Hematopoietic multipotent progenitor cell treated with erythropoietin and hydrocortisone succinate and interleukin-3 and kit ligand, for 8 days (in vitro differentiated cells): ENCODE results near the gene GATAD2B.
"Not testable (repeated sequence)": the region's sequence is repeated elsewhere in the genome, so short reads cannot be mapped to it uniquely, and the experiment has no call there.

Experiments
- DNase-seq: peaks from one replicate; pipeline ENCODE4 v3.0.0-alpha.2; 2015

The GATAD2B gene

GRCh38 chr1:153775458-153776327, 147.1 kb downstream of the GATAD2B start:
- DNase-seq = peak; percentile 45

- peak; percentile 60 for DNase-seq
Measured at GRCh38 chr1:153774780-153775457, 147.9 kb downstream of the GATAD2B start, which contains the start of gene SLC27A3. SLC27A3 (plus strand) TSS chr1:153775407; CDS start chr1:153775498, 91 bp downstream.

- no peak for DNase-seq
Measured at GRCh38 chr1:153774026-153774595, 148.7 kb downstream of the GATAD2B start.

GRCh38 chr1:153773096-153773921, 149.5 kb downstream of the GATAD2B start:
- no peak for DNase-seq

- no peak for DNase-seq
Measured at GRCh38 chr1:153771841-153772593, 150.8 kb downstream of the GATAD2B start.

- no peak for DNase-seq
Measured at GRCh38 chr1:153771261-153771660, 151.5 kb downstream of the GATAD2B start.

- no peak for DNase-seq
Measured at GRCh38 chr1:153770797-153771196, 152.0 kb downstream of the GATAD2B start.

GRCh38 chr1:153769221-153769620, 153.6 kb downstream of the GATAD2B start:
- DNase-seq = no peak

GRCh38 chr1:153768316-153769181, 154.2 kb downstream of the GATAD2B start:
- DNase-seq = no peak

GRCh38 chr1:153767519-153767918, 155.3 kb downstream of the GATAD2B start:
- DNase-seq = no peak

GRCh38 chr1:153766663-153767062, 156.1 kb downstream of the GATAD2B start:
- DNase-seq = not testable (repeated sequence)

GRCh38 chr1:153764310-153764709, 158.5 kb downstream of the GATAD2B start:
- DNase-seq = no peak

GRCh38 chr1:153763365-153764225, 159.2 kb downstream of the GATAD2B start:
- DNase-seq = no peak

GRCh38 chr1:153760440-153760839, 162.3 kb downstream of the GATAD2B start:
- no peak for DNase-seq
